ENCODE results near the gene PUM2.
"Not testable (repeated sequence)": the region's sequence is repeated elsewhere in the genome, so short reads cannot be mapped to it uniquely, and the experiment has no call there.

PUM2 gene

GRCh38 chr2:20350753-20351554, at the start of gene PUM2:
PUM2 (minus strand) TSS chr2:20350844; CDS start chr2:20327360, 23,484 bp downstream.
- peak; percentile 89 for DNase-seq (ENCODE audit: low read depth)

GRCh38 chr2:20400306-20400705, 49.7 kb upstream of the PUM2 start:
- DNase-seq (ENCODE audit: low read depth): no peak

- DNase-seq (ENCODE audit: low read depth): no peak
Observed at GRCh38 chr2:20398956-20399567, 48.4 kb upstream of the PUM2 start.

- no peak for DNase-seq (ENCODE audit: low read depth)
Observed at GRCh38 chr2:20397811-20398447, 47.3 kb upstream of the PUM2 start.

GRCh38 chr2:20396356-20397000, 45.8 kb upstream of the PUM2 start:
- DNase-seq (ENCODE audit: low read depth): no peak

- DNase-seq (ENCODE audit: low read depth): no peak
Observed at GRCh38 chr2:20393986-20394385, 43.3 kb upstream of the PUM2 start.

GRCh38 chr2:20391951-20392699, 41.5 kb upstream of the PUM2 start:
- no peak for DNase-seq (ENCODE audit: low read depth)

GRCh38 chr2:20390524-20391123, 40.0 kb upstream of the PUM2 start:
- DNase-seq (ENCODE audit: low read depth): no peak

GRCh38 chr2:20384953-20385352, 34.3 kb upstream of the PUM2 start:
- no peak for DNase-seq (ENCODE audit: low read depth)

- no peak for DNase-seq (ENCODE audit: low read depth)
Observed at GRCh38 chr2:20382965-20383810, 32.5 kb upstream of the PUM2 start.

- DNase-seq (ENCODE audit: low read depth): no peak
Observed at GRCh38 chr2:20381457-20381856, 30.8 kb upstream of the PUM2 start.

GRCh38 chr2:20378891-20379519, 28.4 kb upstream of the PUM2 start:
- no peak for DNase-seq (ENCODE audit: low read depth)

GRCh38 chr2:20378341-20378740, 27.7 kb upstream of the PUM2 start:
- no peak for DNase-seq (ENCODE audit: low read depth)

GRCh38 chr2:20377741-20378140, 27.1 kb upstream of the PUM2 start:
- no peak for DNase-seq (ENCODE audit: low read depth)

- DNase-seq (ENCODE audit: low read depth): not testable (repeated sequence)
Observed at GRCh38 chr2:20374982-20375381, 24.3 kb upstream of the PUM2 start.

- no peak for DNase-seq (ENCODE audit: low read depth)
Observed at GRCh38 chr2:20372896-20373640, 22.4 kb upstream of the PUM2 start.

GRCh38 chr2:20371323-20372025, 20.8 kb upstream of the PUM2 start:
- DNase-seq (ENCODE audit: low read depth): no peak

GRCh38 chr2:20370191-20370590, 19.5 kb upstream of the PUM2 start:
- DNase-seq (ENCODE audit: low read depth): no peak

GRCh38 chr2:20369366-20369765, 18.7 kb upstream of the PUM2 start:
- no peak for DNase-seq (ENCODE audit: low read depth)
